ENCODE results near the gene ABLIM3.

The ABLIM3 gene

GRCh38 chr5:149161850-149162249, 20.6 kb downstream of the ABLIM3 start:
- H3K9me3 ChIP-seq (ENCODE audit: insufficient read depth, low read depth, low read length), result no peaks in the 10 kb centered on the region
- no peak overlapping the region for H3K9ac ChIP-seq (ENCODE audit: low read depth, low read length)
- H3K27me3 ChIP-seq (ENCODE audit: insufficient read depth, low read length), result no peaks in the 10 kb centered on the region
- no peak overlapping the region for H3K4me3 ChIP-seq (ENCODE audit: low read length)
- H3K27ac ChIP-seq (ENCODE audit: low read depth, low read length), result no peak overlapping the region
- H3K4me1 ChIP-seq (ENCODE audit: insufficient read depth, low read length), result no peaks in the 10 kb centered on the region
- 93% methylated on average over 5 of the region's 5 CpGs for WGBS
- no peaks in the 10 kb centered on the region for H3K36me3 ChIP-seq (ENCODE audit: insufficient read depth, low read length)

- Histone ChIP-seq H3K36me3 (ENCODE audit: insufficient read depth, low read length) (no peaks in the 10 kb centered on the region), H3K27me3 (ENCODE audit: insufficient read depth, low read length) (no peaks in the 10 kb centered on the region), H3K4me1 (ENCODE audit: insufficient read depth, low read length) (no peaks in the 10 kb centered on the region), H3K9ac (ENCODE audit: low read depth, low read length) (no peak overlapping the region), H3K4me3 (ENCODE audit: low read length) (no peak overlapping the region), H3K27ac (ENCODE audit: low read depth, low read length) (no peak overlapping the region), H3K9me3 (ENCODE audit: insufficient read depth, low read depth, low read length) (no peaks in the 10 kb centered on the region)
- WGBS, result 82% methylated on average over 9 of the region's 9 CpGs
These were observed 21.2 kb downstream of the ABLIM3 start for GRCh38 chr5:149162401-149163084.

GRCh38 chr5:149164731-149165130, 23.4 kb downstream of the ABLIM3 start:
- Histone ChIP-seq H3K4me3 (ENCODE audit: low read length) (no peak overlapping the region), H3K9me3 (ENCODE audit: insufficient read depth, low read depth, low read length) (no peaks in the 10 kb centered on the region), H3K36me3 (ENCODE audit: insufficient read depth, low read length) (no peaks in the 10 kb centered on the region), H3K9ac (ENCODE audit: low read depth, low read length) (no peak overlapping the region), H3K4me1 (ENCODE audit: insufficient read depth, low read length) (no peaks in the 10 kb centered on the region), H3K27ac (ENCODE audit: low read depth, low read length) (no peak overlapping the region), H3K27me3 (ENCODE audit: insufficient read depth, low read length) (no peaks in the 10 kb centered on the region)
- 91% methylated on average over 1 of the region's 1 CpG for WGBS

GRCh38 chr5:149166128-149166527, 24.8 kb downstream of the ABLIM3 start:
- H3K27ac ChIP-seq (ENCODE audit: low read depth, low read length), result no peak overlapping the region

DNA sequence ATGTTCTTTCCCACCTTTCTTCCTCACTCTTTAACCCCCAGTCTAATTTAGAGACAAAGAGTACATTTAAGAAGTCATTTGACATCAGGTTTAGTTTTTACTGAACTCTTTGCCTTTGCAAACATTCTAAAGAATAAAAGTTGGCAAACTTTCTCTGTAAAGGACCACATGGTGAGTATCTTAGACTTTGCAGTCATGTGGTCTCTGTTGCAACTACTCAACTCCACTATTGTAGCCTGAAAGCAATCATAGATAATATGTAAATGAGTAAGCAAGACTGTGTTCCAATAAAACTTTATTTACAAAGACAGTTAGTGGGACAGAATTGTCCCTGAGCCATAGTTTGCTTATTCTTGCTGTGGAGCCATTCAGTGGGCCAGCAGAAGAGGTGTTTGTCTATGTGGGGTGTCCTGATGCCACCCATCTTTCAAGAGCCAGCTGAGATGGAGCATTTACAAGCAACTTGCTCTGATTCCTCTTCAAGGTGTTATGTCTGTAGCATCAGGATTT, 25.4 kb downstream of the ABLIM3 start:
- Histone ChIP-seq H3K9me3 (ENCODE audit: insufficient read depth, low read depth, low read length) (no peaks in the 10 kb centered on the region), H3K4me1 (ENCODE audit: insufficient read depth, low read length) (no peaks in the 10 kb centered on the region), H3K27ac (ENCODE audit: low read depth, low read length) (no peak overlapping the region), H3K27me3 (ENCODE audit: insufficient read depth, low read length) (no peaks in the 10 kb centered on the region), H3K9ac (ENCODE audit: low read depth, low read length) (no peak overlapping the region), H3K4me3 (ENCODE audit: low read length) (no peak overlapping the region), H3K36me3 (ENCODE audit: insufficient read depth, low read length) (no peaks in the 10 kb centered on the region)

More at GRCh38 chr5:149166128-149166527, 24.8 kb downstream of the ABLIM3 start:
- Histone ChIP-seq H3K9ac (ENCODE audit: low read depth, low read length) (no peak overlapping the region), H3K9me3 (ENCODE audit: insufficient read depth, low read depth, low read length) (no peaks in the 10 kb centered on the region), H3K4me3 (ENCODE audit: low read length) (no peak overlapping the region), H3K27me3 (ENCODE audit: insufficient read depth, low read length) (no peaks in the 10 kb centered on the region), H3K36me3 (ENCODE audit: insufficient read depth, low read length) (no peaks in the 10 kb centered on the region), H3K4me1 (ENCODE audit: insufficient read depth, low read length) (no peaks in the 10 kb centered on the region)

DNA sequence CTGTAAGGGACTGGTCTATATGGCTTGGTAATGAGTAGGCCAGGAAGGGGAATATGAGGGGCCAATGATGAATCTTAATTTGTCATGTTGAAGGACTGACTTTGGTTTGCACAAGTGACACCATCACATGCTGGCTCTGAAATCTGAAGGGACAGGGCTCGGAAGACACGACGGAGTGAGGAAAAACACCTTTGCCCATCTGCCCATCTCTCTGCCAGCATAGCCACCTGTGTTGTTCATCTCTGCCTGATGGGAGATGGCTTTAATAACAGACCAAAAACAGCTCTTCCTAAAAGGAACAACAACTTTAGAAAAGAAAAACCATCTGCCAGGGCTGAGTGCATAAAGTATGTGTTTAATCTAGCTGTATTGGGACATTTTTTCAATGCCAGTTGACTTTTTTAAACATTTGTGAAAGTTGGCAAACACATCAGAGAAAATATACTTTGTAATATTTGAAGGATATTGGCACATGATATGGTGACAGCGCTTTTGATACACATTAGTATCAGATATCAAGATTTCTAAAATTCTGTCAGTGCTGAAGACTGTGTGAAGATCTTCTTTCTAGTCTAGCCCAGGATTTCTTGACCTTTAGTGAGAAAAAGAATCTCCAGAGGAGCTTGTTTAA, 27.1 kb downstream of the ABLIM3 start:
- Histone ChIP-seq H3K36me3 (ENCODE audit: insufficient read depth, low read length) (no peaks in the 10 kb centered on the region), H3K4me1 (ENCODE audit: insufficient read depth, low read length) (no peaks in the 10 kb centered on the region), H3K9me3 (ENCODE audit: insufficient read depth, low read depth, low read length) (no peaks in the 10 kb centered on the region), H3K4me3 (ENCODE audit: low read length) (no peak overlapping the region), H3K27me3 (ENCODE audit: insufficient read depth, low read length) (no peaks in the 10 kb centered on the region), H3K27ac (ENCODE audit: low read depth, low read length) (no peak overlapping the region), H3K9ac (ENCODE audit: low read depth, low read length) (no peak overlapping the region)
- WGBS, result 96% methylated on average over 4 of the region's 4 CpGs

GRCh38 chr5:149170299-149170698, 29.0 kb downstream of the ABLIM3 start:
- no peaks in the 10 kb centered on the region for H3K27me3 ChIP-seq (ENCODE audit: insufficient read depth, low read length)
- H3K9ac ChIP-seq (ENCODE audit: low read depth, low read length), result no peak overlapping the region
- no peaks in the 10 kb centered on the region for H3K4me1 ChIP-seq (ENCODE audit: insufficient read depth, low read length)
- no peak overlapping the region for H3K4me3 ChIP-seq (ENCODE audit: low read length)
- no peaks in the 10 kb centered on the region for H3K36me3 ChIP-seq (ENCODE audit: insufficient read depth, low read length)
- no peaks in the 10 kb centered on the region for H3K9me3 ChIP-seq (ENCODE audit: insufficient read depth, low read depth, low read length)
- H3K27ac ChIP-seq (ENCODE audit: low read depth, low read length), result no peak overlapping the region
- WGBS, result 91% methylated on average over 3 of the region's 3 CpGs

DNA sequence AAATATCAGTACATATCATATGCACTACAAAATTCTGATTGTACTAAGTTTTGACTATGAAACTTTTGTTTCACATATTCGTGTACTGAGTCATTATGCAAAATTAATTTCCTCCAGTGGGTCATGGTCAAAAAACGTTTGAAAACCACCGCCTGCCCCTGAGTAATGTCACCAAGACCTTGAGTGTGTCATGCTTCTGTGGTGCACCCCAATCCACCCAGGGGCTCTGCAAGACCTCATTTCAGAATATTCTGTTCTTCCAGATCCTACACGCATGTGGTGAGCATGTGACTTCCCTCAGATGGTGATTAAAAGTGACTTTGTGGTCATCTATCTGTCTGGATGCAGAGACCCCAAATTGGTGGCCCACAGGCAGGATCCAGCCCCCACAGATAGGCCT, 31.0 kb downstream of the ABLIM3 start:
- Histone ChIP-seq H3K27me3 (ENCODE audit: insufficient read depth, low read length) (no peaks in the 10 kb centered on the region), H3K27ac (ENCODE audit: low read depth, low read length) (no peak overlapping the region), H3K9ac (ENCODE audit: low read depth, low read length) (no peak overlapping the region)

GRCh38 chr5:149172709-149173505, 31.6 kb downstream of the ABLIM3 start:
- Histone ChIP-seq H3K4me1 (ENCODE audit: insufficient read depth, low read length) (no peaks in the 10 kb centered on the region), H3K27ac (ENCODE audit: low read depth, low read length) (no peak overlapping the region), H3K36me3 (ENCODE audit: insufficient read depth, low read length) (no peaks in the 10 kb centered on the region), H3K4me3 (ENCODE audit: low read length) (no peak overlapping the region), H3K27me3 (ENCODE audit: insufficient read depth, low read length) (no peaks in the 10 kb centered on the region), H3K9ac (ENCODE audit: low read depth, low read length) (no peak overlapping the region), H3K9me3 (ENCODE audit: insufficient read depth, low read depth, low read length) (no peaks in the 10 kb centered on the region)
- 91% methylated on average over 6 of the region's 6 CpGs for WGBS

More for the DNA sequence above, 31.0 kb downstream of the ABLIM3 start:
- no peaks in the 10 kb centered on the region for H3K4me1 ChIP-seq (ENCODE audit: insufficient read depth, low read length)
- WGBS, result 69% methylated on average over 4 of the region's 4 CpGs
- H3K4me3 ChIP-seq (ENCODE audit: low read length), result no peak overlapping the region
- H3K9me3 ChIP-seq (ENCODE audit: insufficient read depth, low read depth, low read length), result no peaks in the 10 kb centered on the region
- no peaks in the 10 kb centered on the region for H3K36me3 ChIP-seq (ENCODE audit: insufficient read depth, low read length)

DNA sequence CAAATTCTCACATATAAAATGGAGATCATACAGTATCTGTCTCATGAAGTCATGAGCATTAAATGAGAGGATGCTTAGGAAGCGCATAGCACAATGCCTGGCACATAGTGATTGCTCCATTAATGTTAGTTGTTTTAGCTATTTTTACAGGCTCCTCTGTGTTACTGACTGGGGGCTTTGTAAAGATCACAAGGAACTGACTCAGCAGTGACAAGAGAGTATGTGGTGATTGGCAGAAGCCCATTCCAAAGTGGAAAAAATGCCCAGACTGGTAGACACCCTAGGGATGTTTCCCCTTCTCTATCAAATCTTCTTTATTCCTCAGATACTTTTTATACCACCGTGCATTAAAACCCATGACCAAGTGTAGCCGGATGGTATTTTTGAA, 33.5 kb downstream of the ABLIM3 start:
- H3K4me3 ChIP-seq (ENCODE audit: low read length), result no peak overlapping the region
- no peaks in the 10 kb centered on the region for H3K27me3 ChIP-seq (ENCODE audit: insufficient read depth, low read length)
- no peaks in the 10 kb centered on the region for H3K36me3 ChIP-seq (ENCODE audit: insufficient read depth, low read length)
- no peak overlapping the region for H3K27ac ChIP-seq (ENCODE audit: low read depth, low read length)
- H3K4me1 ChIP-seq (ENCODE audit: insufficient read depth, low read length), result no peaks in the 10 kb centered on the region
- H3K9ac ChIP-seq (ENCODE audit: low read depth, low read length), result no peak overlapping the region
- WGBS, result 88% methylated on average over 3 of the region's 3 CpGs
- no peaks in the 10 kb centered on the region for H3K9me3 ChIP-seq (ENCODE audit: insufficient read depth, low read depth, low read length)

DNA sequence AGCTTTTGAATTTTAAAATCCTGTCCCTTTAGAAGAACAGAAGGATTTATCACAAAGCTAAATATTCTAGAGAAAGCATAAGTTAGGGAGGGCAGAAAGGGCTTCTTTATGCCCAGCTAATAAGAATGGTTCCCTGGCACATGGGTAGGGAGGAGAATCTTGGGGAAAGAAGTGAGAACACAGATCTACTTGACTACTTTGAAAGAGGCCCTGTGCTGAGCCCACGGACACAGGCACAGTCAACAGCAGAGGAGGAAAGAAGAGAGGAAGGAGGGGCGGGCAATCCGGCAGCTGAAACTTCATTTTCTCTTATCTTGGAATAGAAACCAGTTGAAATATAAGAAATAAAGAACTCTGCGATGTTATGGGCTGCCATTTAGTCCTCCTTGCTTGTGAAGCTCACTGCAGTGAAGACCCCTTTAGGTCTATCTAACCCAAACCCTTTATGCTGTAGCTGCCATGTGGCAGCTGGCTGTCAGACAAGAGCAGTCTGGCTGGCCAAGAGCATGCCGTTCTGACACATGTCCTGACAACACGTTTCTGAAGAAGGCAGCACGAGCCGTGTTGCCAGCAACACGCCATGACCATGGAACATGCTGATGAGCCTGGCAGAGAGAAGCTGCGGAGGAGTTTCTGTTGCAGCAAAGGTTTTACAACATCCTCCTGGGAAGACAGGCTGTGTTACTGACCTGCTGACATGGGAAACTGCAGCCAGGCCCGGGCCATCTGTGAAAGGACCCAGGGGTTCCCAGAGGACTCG, 34.2 kb downstream of the ABLIM3 start:
- no peaks in the 10 kb centered on the region for H3K9me3 ChIP-seq (ENCODE audit: insufficient read depth, low read depth, low read length)

More for the DNA sequence above, 34.2 kb downstream of the ABLIM3 start:
- no peak overlapping the region for H3K9ac ChIP-seq (ENCODE audit: low read depth, low read length)
- WGBS, result 91% methylated on average over 12 of the region's 12 CpGs
- H3K36me3 ChIP-seq (ENCODE audit: insufficient read depth, low read length), result no peaks in the 10 kb centered on the region
- no peaks in the 10 kb centered on the region for H3K27me3 ChIP-seq (ENCODE audit: insufficient read depth, low read length)
- no peak overlapping the region for H3K4me3 ChIP-seq (ENCODE audit: low read length)
- H3K27ac ChIP-seq (ENCODE audit: low read depth, low read length), result no peak overlapping the region
- H3K4me1 ChIP-seq (ENCODE audit: insufficient read depth, low read length), result no peaks in the 10 kb centered on the region
